DMS 273 (cell line): ENCODE measurements around the gene GRIFIN.
A peak's percentile ranks its signal among the peaks of the same experiment; 100 is the strongest.
"Not testable (repeated sequence)": the region's sequence is repeated elsewhere in the genome, so short reads cannot be mapped to it uniquely, and the experiment has no call there.

Experiments
- DNase-seq: peaks from one replicate; lab custom pipeline; 2025; ENCODE audit not compliant: unreplicated experiment; lab: John Stamatoyannopoulos, UW

GRIFIN gene

DNA sequence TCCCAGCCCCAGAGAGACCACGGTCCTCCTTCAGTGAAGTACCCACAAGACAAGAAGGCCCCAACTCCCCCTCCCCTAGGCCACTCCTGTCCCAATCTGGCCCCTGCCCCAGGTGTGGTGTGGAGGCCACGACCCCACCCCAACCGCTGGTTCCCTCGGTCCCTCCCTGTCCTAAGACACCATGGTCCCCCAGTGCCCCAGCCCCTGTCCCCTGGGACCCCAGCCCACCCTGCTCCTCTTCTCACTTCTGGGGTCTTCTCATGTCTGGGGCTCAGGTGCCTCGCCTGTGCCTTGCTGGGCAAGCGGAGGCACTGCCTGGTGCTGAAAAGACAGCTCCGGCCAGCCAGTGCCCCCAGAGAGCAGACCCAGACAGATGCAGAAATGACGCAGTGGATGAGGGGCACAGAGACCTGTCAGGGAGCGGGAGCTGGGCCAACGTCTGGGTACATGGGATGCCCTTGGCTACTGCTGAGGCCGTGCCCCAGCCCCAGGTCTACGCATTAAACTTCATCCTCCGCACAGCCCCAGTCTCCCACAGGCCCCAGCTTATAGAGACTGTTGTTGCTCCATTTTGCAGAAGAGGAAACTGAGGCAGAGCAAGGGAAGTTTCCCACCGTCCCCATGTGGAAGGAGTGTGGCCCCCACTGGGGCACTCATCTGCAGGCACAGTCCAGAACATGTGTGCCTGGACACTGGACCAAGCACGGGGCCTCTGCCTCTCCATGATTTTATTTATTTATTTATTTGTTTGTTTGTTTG is 14.8 kb downstream of the GRIFIN start:
- DNase-seq: no peak

DNA sequence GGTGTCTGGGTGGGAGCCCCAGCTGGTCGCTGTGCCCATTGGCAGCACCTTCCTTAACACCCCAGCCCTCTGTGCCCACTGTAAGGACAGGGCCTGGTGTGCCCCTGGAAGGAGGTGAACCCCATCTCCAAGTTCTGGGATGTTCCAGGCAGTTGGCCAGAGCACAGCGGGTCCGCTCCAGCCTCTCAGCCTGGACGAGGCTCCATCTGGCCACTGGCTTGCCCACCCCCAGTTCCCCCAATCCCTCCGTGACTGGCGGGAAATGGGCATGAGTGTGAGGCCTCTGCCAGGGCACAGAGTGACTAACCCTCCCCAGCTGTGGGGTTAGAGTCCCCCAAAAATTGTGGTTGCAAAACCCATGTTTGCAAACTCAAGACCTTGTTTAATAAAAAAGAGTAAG is 15.6 kb downstream of the GRIFIN start:
- DNase-seq: no peak

DNA sequence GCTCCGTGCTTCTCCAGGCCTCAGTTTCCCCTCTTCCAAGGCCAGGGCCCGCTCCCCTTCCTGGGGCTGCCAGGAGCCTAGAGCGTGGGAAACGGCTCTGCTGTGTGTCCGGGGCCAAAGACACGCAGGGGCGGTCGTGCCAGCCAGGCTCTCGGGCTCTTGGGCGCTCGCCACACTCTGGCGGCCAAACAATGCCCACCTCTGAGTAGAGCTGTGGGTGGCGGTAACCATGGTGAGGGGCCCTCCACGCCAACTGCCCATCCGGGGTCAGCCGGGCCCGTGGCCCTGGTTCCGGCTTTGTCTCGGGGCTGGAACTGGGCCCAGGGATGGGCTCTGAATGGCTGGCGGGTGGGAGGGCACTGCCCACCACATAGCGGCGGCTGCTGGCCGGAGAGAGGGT is 16.0 kb downstream of the GRIFIN start:
- no peak for DNase-seq

DNA sequence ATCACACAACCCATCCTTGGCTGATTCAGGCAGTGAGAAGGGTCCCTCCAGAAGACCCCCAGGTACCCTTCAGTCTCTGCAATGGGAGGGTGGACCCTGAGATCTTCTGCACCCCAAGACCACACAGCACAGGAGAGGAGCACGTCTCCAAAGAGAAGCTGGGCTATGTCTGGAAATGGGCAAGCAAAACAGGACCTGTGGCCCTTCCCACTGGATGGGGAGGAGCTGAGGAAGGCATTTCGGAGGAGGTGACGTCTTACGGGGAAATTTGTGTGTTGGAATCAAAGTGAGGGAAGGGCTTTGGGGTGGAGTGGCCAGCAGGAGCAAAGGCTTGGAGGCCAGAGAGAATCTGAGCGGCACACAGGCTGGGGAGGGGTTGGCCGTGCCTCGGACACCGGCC is 16.5 kb downstream of the GRIFIN start:
- no peak for DNase-seq

DNA sequence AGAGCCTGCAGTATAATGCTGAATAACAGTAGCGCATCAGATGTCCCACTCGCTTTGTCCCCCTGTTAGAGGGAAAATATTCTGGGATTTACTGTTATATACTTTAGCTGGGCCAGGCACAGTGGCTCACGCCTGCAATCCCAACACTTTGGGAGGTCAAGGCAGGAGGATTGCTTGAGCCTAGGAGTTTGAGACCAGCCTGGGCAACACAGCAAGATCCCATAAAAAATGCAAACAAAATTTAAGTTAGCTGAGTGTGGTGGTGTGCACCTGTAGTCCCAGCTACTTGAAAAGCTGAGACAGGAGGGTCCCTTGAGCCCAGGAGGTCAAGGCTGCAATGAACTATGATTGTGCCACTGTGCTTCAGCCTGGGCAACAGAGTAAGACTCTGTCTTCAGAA is 22.3 kb downstream of the GRIFIN start:
- DNase-seq: not testable (repeated sequence)

DNA sequence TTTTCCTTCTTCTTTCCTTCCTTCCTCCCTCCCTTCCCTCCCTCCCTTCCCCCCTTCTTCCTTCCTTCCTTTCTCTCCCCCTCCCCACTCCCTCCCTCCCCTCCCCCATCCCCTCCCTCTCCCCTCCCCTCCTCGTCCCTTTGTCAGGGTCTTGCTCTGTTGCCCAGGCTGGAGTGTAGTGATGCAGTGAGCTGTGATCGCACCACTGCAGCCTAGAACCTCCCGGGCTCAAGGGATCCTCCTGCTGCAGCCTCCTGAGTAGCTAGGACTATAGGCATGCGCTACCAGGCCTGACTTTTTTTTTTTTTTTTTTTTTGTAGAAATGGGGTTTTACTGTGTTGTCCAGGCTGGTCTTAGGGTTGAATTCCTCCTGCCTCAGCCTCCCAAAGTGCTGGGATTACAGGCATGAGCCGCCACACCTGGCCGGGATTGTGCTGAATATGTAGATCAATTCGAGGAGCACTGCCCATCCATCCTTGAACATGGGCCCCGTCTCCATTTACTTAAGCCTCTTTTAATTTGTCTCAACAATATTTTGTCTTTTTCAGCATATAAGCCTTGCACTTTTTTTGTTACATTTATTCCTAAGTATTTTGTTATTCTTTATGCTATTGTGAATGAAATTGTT is 23.4 kb downstream of the GRIFIN start:
- DNase-seq: no peak

DNA sequence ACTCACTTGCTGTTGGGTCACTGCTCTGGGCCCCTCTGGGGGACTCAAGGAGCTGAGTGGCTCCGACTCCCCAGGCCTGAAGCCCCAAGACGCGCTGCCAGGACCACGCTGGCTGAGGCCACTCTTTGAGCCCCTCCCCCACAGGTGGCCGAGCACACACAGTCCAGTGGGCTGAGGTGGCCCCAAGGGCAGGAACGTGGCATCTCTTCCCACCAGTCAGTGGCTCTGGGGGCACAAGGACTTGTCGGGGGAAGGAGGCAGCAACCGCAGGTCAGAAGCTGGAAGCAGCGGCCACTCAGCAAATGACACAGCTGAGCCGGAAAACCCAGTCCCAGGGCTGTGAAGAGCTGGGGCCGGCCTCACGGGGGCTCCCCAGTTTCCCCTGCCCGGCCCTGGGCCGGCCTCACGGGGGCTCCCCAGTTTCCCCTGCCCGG is 24.1 kb downstream of the GRIFIN start:
- DNase-seq: no peak

DNA sequence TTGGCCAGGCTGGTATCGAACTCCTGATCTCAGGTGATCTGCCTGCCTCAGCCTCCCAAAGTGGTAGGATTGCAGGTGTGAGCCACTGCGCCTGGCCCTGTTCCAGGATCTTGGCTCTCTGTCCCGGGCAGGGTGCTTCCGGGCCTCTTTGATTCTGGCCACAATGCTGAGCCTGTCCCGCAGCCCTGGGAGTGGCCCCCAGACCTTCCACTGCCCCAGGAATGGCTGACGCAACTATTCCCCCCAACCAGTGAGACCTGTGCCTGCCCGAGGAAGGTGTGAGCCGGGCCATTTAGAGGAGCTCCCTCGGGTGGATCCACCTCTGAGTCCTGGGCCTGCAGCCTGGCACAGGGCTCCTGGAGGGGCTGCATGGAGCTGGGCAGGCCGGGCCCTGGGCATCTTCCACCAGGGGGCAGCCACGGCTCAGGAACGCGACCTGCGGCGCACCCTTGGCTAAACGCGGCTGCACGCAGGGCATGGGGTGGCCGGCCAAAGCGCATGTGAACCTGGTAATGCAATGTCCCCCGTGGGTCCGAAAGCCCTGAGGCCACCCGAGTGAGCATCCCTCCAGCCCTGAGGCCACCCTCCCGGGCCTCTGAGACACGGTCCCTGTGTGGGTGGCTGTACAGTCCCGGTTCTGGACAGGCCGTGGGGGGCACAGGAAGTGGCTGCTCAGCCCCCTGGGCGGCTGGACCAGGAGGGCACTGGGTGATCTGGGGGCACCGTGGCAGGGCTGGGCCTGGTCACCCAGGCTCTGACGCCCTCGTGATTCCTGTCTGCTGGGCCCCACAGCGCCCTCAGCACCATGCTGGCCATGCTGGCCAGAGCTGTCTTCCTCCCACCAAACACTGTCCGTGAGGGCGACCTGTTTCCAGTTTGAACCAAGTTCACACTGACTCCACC is 24.8 kb downstream of the GRIFIN start:
- DNase-seq: peak; percentile 93

DNA sequence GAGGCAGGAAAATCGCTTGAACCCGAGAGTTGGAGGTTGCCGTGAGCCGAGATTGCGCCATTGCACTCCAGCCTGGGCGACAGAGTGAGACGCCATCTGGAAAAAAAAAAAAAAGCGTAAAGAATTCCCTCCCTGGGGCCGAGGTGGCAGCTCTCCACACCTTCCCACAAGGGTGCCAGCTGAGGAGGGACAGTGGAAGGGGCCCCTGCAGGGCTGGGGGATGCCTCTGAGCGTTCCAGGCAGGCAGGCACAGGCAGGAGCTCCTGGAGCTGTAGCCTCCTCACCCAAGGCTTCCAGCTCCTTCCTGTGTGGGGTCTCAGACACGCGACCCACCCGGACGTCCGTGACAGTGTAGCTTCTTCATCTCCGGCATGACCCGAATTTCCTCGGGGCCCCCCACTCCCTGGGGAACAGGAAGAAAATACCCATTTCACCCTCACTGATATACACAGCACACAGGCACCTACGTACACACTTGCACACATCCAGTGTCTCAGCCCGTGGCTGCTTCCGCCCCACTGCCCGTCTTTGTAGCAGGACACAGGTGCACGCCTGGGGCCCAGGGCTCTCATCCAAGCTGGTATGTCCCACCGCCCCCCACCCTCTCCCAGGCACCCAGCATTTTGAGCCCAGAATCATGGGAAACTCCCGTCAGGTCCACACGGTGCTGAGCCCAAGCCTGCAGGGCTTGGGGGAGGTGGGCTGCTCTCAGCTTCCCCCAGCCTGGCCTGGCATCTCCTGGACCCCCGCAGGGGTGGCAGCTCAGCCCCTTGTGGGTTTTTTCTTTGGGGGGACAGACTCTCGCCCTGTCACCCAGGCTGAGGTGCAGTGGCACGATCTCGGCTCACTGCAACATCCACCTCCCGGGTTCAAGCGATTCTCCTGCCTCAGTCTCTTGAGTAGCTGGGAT is 25.7 kb downstream of the GRIFIN start:
- DNase-seq: peak; percentile 47

DNA sequence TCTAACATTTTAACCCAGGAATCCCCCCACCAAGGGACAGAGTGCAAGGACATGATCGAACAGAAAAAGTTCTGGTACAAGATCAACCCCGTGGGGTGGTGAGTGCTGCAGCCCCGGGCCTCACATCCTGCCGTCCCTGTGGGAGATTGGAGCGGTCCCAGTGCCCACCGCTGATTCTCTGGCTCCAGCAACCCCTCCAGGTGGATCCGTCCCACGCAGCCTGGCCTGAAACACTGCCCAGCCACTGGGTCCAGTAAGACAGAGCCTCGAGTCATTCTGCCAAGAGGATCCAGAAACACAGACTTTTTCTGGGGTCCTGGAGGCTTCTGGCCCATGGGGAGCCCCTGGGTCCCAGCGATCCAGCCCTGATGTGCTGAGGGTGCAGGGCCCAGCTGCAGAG is 29.5 kb downstream of the GRIFIN start:
- no peak for DNase-seq

DNA sequence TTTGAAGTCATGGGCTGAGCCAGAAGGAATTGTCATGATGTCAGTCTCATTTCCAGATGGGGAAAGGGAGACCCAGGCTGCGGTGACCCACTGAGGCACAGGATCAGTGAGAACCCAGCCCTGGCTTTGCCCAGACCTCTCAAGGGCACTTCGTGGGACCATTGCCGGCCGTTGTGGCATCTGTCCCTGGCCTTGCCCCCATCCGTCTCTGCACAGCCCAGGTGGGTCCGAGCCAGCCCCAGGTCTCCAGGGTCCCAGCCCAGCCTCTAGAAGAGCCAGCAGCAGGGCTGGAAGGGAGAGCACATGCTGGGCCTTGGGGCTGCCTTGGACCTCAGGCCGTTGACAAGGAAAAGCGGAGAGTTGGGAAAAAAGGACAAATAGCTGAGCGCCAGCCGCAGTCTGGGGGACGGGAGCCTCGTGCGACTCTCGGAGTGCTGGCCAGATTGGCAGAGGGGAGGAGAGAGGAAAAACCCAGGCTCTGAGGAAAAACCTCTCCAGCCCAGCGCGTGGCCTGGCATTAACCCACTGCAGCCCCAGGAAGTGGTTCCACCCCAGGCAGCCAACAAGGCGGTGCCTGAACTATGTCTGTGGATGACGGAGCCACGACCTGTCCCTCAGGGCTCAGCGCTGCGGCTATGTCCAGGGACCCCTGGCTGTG is 30.2 kb downstream of the GRIFIN start:
- no peak for DNase-seq

DNA sequence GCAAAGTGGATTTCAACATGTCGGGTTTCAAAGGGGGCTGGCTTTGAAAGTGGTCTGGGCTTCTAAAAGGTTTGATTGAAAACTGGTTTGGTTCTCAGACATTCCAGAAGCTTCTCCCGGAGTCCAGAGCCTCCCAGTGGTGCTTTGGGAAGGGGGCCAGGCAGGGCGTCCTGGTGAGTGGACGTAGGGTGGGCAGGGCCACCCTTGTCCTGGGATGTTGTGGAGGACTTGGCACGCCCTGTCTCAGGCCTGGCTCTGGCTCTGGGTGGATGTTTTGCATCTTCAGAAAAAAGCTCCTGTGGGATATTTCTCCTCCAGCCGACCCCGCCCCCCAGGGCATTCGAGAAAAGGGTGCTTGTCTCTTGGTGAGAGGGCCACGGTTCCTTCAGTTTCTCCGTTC is 31.2 kb downstream of the GRIFIN start:
- no peak for DNase-seq

DNA sequence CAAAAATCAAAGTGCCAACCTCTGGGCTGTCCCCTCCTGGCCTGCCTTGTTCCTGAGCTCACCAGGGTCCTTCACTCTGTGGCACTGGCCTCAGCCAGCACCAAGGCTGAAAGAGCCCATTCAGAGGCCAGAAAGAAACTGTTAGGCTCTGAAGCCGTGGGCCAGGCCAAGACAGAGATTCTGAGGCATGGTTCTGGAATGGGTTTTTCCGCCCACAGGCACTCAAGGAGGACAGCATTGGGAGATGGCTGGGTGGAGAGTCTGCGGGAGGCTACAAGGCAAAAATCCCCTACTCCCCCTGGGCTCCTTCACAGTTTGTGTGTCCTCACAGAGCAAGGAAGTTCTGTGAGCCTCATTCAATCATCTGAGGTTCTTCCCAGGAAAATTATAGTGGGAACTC is 31.7 kb downstream of the GRIFIN start:
- no peak for DNase-seq

DNA sequence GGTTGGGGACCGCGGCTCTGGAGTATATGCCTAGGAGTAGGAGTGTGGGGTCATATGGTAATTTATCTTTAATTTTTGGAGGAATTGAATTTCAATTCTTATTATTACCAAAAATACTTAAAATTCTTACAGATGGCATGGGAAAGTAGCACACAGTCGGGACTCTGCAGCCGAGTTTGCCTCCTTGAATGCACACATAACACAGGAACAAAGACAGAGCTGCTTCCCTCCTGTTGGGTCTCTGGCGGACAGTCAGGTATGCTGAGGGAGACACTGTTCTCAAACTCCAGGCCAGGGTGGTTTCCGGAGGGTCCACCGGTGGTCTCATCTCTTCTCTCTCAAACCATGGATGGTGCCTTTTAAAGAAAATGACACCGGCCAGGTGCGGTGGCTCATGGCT is 32.7 kb downstream of the GRIFIN start:
- DNase-seq: no peak

DNA sequence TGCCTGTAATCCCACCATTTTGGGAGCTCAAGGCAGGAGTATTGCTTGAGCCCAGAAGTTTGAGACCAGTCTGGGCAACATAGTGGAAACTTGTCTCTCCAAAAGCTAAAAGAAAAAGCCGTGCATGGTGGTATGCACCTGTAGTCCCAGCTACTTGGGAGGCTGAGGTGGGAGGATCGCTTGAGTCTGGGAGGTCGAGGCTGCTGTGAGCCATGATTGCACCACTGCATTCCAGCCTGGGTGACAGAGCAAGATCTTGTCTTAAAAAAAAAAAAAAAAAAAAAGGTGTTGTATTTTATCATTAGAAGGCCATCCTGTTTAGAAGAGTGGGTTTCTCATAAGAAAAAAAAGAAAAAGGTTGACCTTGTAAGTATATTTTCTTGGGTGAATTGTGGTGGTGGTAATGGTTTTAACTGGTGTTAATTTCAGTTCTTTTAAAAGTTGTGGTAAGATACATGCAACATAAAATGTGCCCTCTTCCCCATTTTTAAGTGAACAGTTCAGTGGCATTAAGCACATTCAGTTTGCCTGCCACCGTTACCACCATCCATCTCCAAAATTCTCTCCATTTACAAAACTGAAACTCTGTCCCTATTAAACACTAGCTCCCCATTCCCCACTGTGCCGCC is 34.7 kb downstream of the GRIFIN start:
- DNase-seq: no peak

DNA sequence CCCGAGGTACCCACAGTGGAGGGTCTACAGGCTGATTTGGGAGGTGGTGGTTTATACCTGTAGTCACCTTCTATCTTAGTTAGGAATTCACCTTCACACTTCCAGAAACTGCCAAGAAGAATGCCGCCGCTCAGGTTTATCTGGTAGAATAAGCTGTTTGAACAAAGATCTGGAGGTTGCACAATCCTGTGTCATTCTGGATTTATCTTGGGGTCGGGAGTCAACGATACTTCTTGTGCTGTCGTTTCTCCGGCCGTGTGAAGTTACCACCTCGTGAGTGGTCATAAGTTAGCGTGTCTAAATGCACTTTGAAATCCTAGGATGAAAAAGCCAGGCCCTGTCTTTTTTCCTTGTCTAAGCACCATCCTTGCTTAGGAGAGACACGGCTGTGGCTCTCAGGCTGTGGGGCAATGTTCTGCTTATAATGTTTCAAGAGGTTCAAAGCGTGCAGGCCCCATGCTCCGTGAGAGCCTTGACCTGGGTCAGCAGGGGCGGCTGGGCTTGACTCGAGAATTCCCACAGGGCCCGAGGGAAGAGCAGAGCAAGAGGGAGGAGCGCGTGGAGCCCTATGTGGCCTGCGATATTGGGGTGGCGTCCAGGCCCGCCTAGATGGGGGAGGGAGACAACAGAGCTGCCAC is 35.5 kb downstream of the GRIFIN start:
- DNase-seq: no peak

DNA sequence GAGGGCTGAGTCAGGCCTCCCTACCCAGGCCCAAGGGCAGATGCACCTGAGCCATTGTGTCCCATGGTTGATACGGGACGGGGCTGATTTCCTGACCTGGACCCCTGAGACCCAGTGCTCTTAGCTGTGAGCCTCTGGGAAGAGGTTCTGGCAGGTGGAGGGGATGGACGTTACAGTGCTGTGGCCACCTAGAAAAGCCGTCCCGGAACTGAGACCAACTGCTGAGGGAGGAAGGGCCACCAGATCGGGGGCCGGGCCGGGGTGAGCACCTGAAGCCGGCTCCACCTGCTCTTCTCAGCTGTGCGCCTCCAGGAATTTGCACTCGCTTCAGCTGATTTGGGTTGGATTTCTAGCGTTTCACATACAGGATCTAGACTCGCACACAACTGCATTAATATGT is 37.4 kb downstream of the GRIFIN start:
- no peak for DNase-seq

DNA sequence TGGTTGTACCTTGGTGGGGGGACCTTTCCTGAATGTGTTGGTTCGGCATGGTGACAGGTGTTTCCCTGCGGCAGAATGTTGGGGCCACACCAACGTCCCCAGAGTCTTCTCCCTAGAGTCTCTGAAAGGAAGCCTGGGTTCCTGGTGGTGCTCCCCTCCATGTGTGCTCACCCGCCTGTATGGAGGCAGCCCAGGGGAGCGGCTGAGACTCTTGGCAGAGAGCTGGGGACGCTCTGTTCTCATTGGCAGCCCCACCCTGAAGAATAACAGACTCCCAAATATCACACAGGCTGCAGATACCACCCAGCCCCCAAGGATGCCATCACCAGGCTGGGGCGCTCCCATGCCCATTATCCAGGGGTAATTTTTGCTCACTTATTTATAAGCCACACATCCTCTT is 38.0 kb downstream of the GRIFIN start:
- DNase-seq: no peak

DNA sequence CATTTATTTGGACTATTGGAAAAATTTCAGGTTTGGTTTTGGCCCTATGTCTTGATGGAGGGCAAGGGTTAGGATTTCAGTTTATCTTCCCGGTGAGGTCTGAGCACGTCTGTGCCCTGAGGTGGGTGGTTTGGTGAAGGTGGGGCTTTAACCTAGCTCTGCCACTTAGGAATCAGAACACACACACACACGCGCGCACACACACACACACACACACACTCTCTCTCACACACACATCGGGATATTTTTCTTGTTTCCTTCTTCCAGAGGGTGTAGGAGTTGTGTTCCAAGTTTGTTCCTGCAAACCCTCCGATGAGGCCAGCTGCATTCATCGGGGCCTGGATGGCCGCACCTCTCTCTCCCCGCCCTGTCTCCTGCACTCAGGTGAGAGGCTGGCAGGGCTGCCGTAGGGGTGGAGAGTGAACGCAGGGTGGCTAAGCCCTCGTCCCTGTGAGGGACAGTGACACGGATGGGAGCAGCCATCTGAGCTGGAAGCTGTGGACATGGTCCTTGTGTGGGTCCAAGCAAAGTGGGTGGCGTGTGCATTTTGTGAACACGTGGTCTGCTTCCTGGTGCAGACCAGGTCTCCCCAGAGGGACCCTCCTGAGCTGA is 38.6 kb downstream of the GRIFIN start:
- DNase-seq: no peak
